GM10248 (cell line): ENCODE measurements around the gene METTL25B.

Source experiments
- CTCF ChIA-PET: fragments of 300-600 bp; sonication (Branson Sonifier 250); formaldehyde crosslinking; extraction: SDS; loops from one replicate; lab custom pipeline; 2021; ENCODE audit warnings: antibody characterized with exemption; lab: Yijun Ruan, JAX
- POLR2A ChIA-PET: fragments of 350-650 bp; sonication (Branson Sonifier 250); formaldehyde crosslinking; extraction: SDS; loops from one replicate; lab custom pipeline; 2020; ENCODE audit warnings: antibody characterized with exemption; lab: Yijun Ruan, JAX
- DNase-seq: peaks from one replicate; pipeline ENCODE4 v3.0.0; 2012; ENCODE audit errors: extremely low spot score
- TF ChIP-seq, protein P1 (sequence below): IDR thresholded peaks from 2 replicates; pipeline ENCODE4 v1.5.1; 2012; ENCODE audit warnings: mild to moderate bottlenecking, low read depth; ENCODE audit errors: extremely low read depth, missing control alignments, control extremely low read depth

METTL25B gene

DNA sequence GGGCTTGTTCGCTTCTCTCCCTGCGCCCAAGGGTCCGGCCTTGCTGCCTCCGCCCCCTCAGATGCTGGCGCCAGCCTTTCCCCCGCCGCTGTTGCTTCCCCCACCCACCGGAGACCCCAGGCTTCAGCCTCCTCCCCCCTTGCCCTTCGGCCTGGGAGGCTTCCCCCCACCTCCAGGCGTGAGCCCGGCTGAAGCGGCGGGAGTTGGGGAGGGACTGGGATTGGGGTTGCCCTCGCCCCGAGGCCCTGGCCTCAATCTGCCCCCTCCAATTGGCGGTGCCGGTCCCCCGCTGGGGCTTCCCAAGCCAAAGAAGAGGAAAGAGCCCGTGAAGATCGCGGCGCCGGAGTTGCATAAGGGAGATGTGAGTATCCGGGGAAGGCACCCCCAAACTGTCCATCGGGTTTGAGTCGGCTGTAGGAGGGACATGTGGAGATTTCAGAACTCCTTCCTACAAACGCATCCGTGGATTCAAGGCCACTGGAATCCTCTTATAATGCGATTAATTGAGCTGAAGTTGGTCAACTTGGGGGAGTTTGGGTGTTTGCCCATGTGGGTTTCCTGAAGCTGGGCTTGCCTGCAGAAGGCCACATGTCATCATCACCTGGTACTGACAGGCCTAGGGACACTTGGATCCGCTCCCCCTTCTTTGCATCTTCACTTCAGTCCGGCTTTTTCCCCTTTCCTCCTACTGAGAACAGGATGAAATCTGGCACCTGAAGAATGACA, 39.8 kb downstream of the METTL25B start:
- POLR2A ChIA-PET: interaction anchor here (0.7 to 1.4 kb wide), 4 partner anchors 26 to 54 kb away, joined by 3 to 15 read pairs (median 6); partner anchors contain the start of gene MRPL24
- TF ChIP-seq, protein P1, sequence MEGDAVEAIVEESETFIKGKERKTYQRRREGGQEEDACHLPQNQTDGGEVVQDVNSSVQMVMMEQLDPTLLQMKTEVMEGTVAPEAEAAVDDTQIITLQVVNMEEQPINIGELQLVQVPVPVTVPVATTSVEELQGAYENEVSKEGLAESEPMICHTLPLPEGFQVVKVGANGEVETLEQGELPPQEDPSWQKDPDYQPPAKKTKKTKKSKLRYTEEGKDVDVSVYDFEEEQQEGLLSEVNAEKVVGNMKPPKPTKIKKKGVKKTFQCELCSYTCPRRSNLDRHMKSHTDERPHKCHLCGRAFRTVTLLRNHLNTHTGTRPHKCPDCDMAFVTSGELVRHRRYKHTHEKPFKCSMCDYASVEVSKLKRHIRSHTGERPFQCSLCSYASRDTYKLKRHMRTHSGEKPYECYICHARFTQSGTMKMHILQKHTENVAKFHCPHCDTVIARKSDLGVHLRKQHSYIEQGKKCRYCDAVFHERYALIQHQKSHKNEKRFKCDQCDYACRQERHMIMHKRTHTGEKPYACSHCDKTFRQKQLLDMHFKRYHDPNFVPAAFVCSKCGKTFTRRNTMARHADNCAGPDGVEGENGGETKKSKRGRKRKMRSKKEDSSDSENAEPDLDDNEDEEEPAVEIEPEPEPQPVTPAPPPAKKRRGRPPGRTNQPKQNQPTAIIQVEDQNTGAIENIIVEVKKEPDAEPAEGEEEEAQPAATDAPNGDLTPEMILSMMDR: no peak
- CTCF ChIA-PET: interaction anchor here (0.8 to 9.6 kb wide), 12 partner anchors 12 to 92 kb away, joined by 3 to 94 read pairs (median 4); partner anchors contain the start of genes HDGF, ISG20L2, METTL25B and MRPL24
- no peak for DNase-seq

DNA sequence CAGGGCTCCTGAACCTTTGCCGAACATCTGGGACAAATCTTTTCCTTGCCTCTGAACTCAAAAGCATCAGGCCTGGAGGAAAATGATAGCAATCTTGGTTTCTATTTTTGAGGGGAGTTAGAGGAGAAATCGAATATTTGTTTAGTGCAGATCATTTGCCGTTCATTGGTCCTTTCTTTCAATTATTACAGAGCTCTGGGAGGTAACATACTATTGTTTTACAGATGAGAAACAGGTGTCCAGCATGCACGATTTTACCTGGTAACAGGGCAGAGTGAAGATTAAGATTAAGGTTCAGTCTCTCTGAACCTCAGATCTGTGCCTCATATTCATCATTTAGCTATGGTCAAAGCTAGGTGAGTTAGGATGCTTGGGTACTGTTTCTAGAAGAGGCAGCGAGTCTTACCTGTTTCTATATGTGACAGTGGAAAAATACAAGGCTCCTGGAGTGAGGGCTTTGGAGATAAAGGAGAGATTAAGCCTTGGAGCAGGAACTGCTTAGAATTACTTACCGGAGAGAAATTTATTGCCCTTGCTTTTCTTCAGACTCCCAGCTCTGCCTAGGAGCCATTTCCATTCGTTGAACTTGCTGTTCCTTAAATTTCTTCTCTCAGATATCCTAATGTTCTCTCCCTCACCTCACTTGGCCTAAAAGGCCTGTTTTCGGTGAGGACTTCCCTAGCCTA, 40.5 kb downstream of the METTL25B start:
- POLR2A ChIA-PET: no interaction called here
- CTCF ChIA-PET: interaction anchor here (0.8 to 9.6 kb wide), 7 partner anchors 17 to 91 kb away, joined by 3 to 94 read pairs (median 4); partner anchors contain the start of genes HDGF, ISG20L2, METTL25B and MRPL24
- TF ChIP-seq, protein P1: no peak
- no peak for DNase-seq

DNA sequence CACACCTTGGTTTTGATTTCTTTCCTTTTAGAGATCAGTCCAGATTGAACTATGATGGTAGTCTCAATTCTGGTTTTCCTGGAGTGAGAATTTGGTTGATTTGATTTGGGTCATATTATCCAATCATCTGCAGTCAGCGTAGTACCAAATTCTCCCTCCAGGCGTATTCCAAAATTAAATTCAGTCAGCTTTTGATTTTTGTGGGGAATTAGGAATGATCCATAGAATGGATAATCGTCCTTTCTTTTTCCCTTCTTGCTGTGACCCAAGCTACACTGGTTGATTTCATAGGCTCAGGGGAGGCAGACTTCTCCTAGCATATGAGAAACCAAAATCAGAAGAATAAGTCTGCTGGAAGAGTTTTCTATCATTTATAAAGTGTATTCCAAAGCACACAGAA, 44.0 kb downstream of the METTL25B start:
- CTCF ChIA-PET: interaction anchor here (0.9 to 9.6 kb wide), 12 partner anchors 9 to 181 kb away, joined by 3 to 94 read pairs (median 4); partner anchors contain the start of genes HDGF, ISG20L2, METTL25B and NAXE
- TF ChIP-seq, protein P1: no peak
- no peak for DNase-seq
- POLR2A ChIA-PET: no interaction called here

DNA sequence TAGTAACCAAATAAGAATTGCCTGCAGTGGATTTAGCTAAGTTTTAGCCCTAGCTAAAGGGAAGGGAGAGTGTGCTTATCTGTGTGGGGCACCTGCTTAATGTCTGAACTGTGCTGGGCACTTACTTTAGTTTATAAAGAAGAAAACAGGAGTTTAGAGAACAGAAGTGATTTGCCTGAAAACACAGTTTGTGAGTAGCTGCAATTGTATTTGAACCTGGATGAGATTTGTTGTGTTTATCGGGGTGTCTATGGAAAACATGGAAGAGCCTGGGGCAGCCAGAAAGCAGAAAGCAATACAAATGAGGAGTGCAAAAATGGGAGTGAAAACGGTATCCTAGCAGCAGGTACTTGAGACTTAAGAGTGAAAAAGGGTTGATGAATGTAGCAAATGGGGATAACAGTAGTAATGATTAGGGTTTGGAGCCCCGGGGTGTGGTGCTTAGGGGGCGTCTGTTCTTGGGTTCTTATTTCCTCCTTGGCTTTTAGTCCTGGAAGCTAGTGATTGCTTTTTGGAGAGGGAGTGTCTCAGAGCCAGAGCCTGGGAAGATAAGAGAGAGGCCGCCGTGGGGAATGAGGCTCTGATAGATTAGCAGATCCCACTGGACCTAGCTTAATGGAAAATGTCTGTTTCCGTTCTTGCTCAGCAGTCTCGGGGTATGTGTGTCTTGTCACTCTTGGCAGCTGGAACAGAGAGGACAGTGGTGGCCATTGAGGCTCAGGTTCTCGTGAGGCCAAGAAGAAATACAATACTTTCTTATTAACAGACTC, 44.6 kb downstream of the METTL25B start:
- CTCF ChIA-PET: interaction anchor here (0.8 to 9.6 kb wide), 12 partner anchors 9 to 181 kb away, joined by 3 to 94 read pairs (median 4); partner anchors contain the start of genes HDGF, ISG20L2, METTL25B and NAXE
- POLR2A ChIA-PET: no interaction called here
- DNase-seq: no peak
- TF ChIP-seq, protein P1: no peak

DNA sequence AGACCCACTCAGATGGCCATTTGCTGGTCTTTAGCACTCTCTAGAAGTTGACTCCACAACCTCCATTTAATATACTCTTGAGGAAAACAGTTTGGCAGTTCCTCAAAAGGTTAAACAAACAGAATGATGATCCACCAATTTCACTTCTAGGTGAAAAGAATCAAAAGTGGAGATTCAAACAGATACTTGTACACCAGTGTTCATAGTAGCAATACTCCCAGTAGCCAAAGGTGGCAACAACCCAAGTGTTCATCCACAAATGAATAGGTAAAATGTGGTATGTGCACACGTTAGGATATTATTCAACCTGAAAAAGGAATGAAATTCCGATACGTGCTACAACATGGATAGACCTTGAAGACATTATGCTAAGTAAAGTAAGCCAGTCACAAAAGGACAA, 45.3 kb downstream of the METTL25B start:
- ChIA-PET POLR2A (no interaction called here), CTCF (interaction anchor here (1.6 to 9.6 kb wide), 4 partner anchors 11 to 117 kb away, joined by 5 to 94 read pairs (median 10); partner anchors contain the start of genes ISG20L2 and METTL25B)
- no peak for DNase-seq
- TF ChIP-seq, protein P1: no peak
